Activated CD4-positive, alpha-beta T cell treated with anti-CD3 and anti-CD28 coated beads for 48 hours (primary cell): Measurements from ENCODE around the gene PAQR7.
"Not testable (repeated sequence)": the region's sequence is repeated elsewhere in the genome, so short reads cannot be mapped to it uniquely, and the experiment has no call there.

ENCODE experiments used
- DNase-seq: peaks from one replicate; pipeline ENCODE4 v3.0.0-alpha.2; 2020

PAQR7 gene

GRCh38 chr1:25839808-25840207, 35.7 kb downstream of the PAQR7 start:
- DNase-seq = not testable (repeated sequence)

GRCh38 chr1:25837262-25837875, 38.1 kb downstream of the PAQR7 start:
- DNase-seq = no peak

GRCh38 chr1:25836695-25837094, 38.8 kb downstream of the PAQR7 start:
- no peak for DNase-seq

GRCh38 chr1:25834894-25835293, 40.6 kb downstream of the PAQR7 start:
- DNase-seq = no peak

- DNase-seq = no peak
Measured at GRCh38 chr1:25833158-25833557, 42.4 kb downstream of the PAQR7 start.

- DNase-seq = no peak
Measured at GRCh38 chr1:25832336-25833037, 43.0 kb downstream of the PAQR7 start.

GRCh38 chr1:25831569-25832196, 43.8 kb downstream of the PAQR7 start:
- no peak for DNase-seq

- no peak for DNase-seq
Measured at GRCh38 chr1:25829046-25829445, 46.5 kb downstream of the PAQR7 start.

GRCh38 chr1:25828491-25828890, 47.0 kb downstream of the PAQR7 start:
- DNase-seq = no peak

GRCh38 chr1:25826571-25826970, 48.9 kb downstream of the PAQR7 start:
- DNase-seq = no peak

GRCh38 chr1:25825605-25826004, 49.9 kb downstream of the PAQR7 start:
- DNase-seq = no peak

- DNase-seq = no peak
Measured at GRCh38 chr1:25821630-25822091, 53.8 kb downstream of the PAQR7 start.

GRCh38 chr1:25821112-25821476, 54.4 kb downstream of the PAQR7 start:
- no peak for DNase-seq

GRCh38 chr1:25820247-25821111, 55.0 kb downstream of the PAQR7 start:
- peak; percentile 82 for DNase-seq

GRCh38 chr1:25819491-25820246, 55.8 kb downstream of the PAQR7 start, which contains the start of gene MTFR1L:
MTFR1L (plus strand) TSS chr1:25819954; CDS start chr1:25823105, 3,151 bp downstream.
- peak; percentile 96 for DNase-seq

GRCh38 chr1:25818569-25818968, 56.9 kb downstream of the PAQR7 start:
- no peak for DNase-seq

- no peak for DNase-seq
Measured at GRCh38 chr1:25817840-25818501, 57.5 kb downstream of the PAQR7 start.

- DNase-seq = no peak
Measured at GRCh38 chr1:25816112-25816718, 59.3 kb downstream of the PAQR7 start.

- no peak for DNase-seq
Measured at GRCh38 chr1:25815208-25816111, 60.0 kb downstream of the PAQR7 start.

GRCh38 chr1:25814549-25815087, 60.9 kb downstream of the PAQR7 start:
- DNase-seq = no peak
